Mesendoderm (in vitro differentiated cells): ENCODE results near the gene DUSP15.

Experiments
- DNase-seq: peaks from one replicate; pipeline ENCODE4 v3.0.0; 2013
- H2AK5ac ChIP-seq: 2 replicates; pipeline ENCODE4 v1.6.1; 2013; ENCODE audit warnings: low read length, inconsistent platforms
- H2BK120ac ChIP-seq: 2 replicates; pipeline ENCODE4 v1.6.1; 2013; ENCODE audit warnings: low read depth, mild to moderate bottlenecking, low read length, moderate library complexity, mixed read lengths
- H2BK15ac ChIP-seq: replicated peaks from 2 replicates; pipeline ENCODE4 v1.6.1; 2013; ENCODE audit warnings: low read depth, mild to moderate bottlenecking, moderate library complexity
- H2BK5ac ChIP-seq: 2 replicates; pipeline ENCODE4 v1.6.1; 2013; ENCODE audit warnings: low read length, inconsistent platforms
- H3K18ac ChIP-seq: 2 replicates; pipeline ENCODE4 v1.6.1; 2013; ENCODE audit warnings: mild to moderate bottlenecking, low read length, mixed read lengths
- H3K23ac ChIP-seq: one replicate; pipeline ENCODE4 v1.6.1; 2013; ENCODE audit warnings: low read length
- H3K27ac ChIP-seq: 2 replicates; pipeline ENCODE4 v1.5.1; 2013; ENCODE audit warnings: low read depth, mild to moderate bottlenecking, inconsistent platforms, low read length, moderate library complexity
- H3K27me3 ChIP-seq: 2 replicates; pipeline ENCODE4 v1.6.1; 2013; ENCODE audit warnings: low read length, control low read depth, mild to moderate bottlenecking, inconsistent platforms; ENCODE audit not compliant: insufficient read depth, poor library complexity
- H3K36me3 ChIP-seq: 2 replicates; pipeline ENCODE4 v1.6.1; 2013; ENCODE audit warnings: low read length, inconsistent platforms; ENCODE audit not compliant: control insufficient read depth, insufficient read depth
- H3K4ac ChIP-seq: one replicate; pipeline ENCODE4 v1.6.1; 2013; ENCODE audit warnings: low read depth, mild to moderate bottlenecking, low read length, moderate library complexity
- H3K4me1 ChIP-seq: 2 replicates; pipeline ENCODE4 v1.6.1; 2013; ENCODE audit warnings: low read depth, low read length, inconsistent platforms; ENCODE audit not compliant: control insufficient read depth
- H3K4me2 ChIP-seq: 2 replicates; pipeline ENCODE4 v1.6.1; 2013; ENCODE audit warnings: low read length
- H3K4me3 ChIP-seq: 2 replicates; pipeline ENCODE4 v1.5.1; 2013; ENCODE audit warnings: mild to moderate bottlenecking, low read length
- H3K56ac ChIP-seq: one replicate; pipeline ENCODE4 v1.6.1; 2013; ENCODE audit warnings: low read length
- H3K79me1 ChIP-seq: 2 replicates; pipeline ENCODE4 v1.6.1; 2013; ENCODE audit warnings: low read length, inconsistent platforms
- H3K79me2 ChIP-seq: 2 replicates; pipeline ENCODE4 v1.6.1; 2013; ENCODE audit warnings: mild to moderate bottlenecking, low read length; ENCODE audit not compliant: control insufficient read depth, insufficient read depth
- H3K9ac ChIP-seq: 2 replicates; pipeline ENCODE4 v1.6.1; 2013; ENCODE audit warnings: low read length, inconsistent platforms
- H4K5ac ChIP-seq: one replicate; pipeline ENCODE4 v1.6.1; 2013; ENCODE audit warnings: low read length
- H4K8ac ChIP-seq: one replicate; pipeline ENCODE4 v1.6.1; 2013; ENCODE audit warnings: low read depth, mild to moderate bottlenecking, control low read depth, low read length, moderate library complexity
- WGBS: extraction: QIAGEN DNeasy Blood & Tissue Kit; methylation state at CpG from one replicate; pipeline ENCODE4 v1.1.7; 2013; ENCODE audit warnings: low lambda C conversion rate, missing lambda C conversion rate; ENCODE audit not compliant: insufficient coverage; ENCODE audit errors: extremely low coverage; 5-methylcytosine and 5-hydroxymethylcytosine counted together

Gene DUSP15

DNA sequence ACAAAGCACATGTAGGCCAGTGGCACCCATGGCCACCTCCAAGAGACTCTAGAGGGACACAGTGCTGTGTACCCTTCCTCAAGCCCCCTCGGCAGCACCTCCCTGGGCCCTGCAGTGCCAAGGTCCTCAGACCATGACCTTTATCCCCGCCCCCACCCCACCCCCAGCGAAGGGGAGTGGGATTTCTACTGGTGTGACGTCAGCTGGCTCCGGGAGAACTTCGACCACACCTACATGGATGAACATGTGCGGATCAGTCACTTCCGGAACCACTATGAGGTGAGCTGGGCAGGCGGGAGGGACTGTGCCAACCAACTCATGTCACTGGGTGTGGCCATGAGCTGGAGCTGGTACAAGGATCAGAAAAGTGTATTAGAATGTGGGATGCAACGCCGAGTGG is 38.1 kb upstream of the DUSP15 start:
- Histone ChIP-seq H3K4me3 (no peak overlapping the region), H3K79me2 (no peaks in the 10 kb centered on the region), H3K27ac (no peak overlapping the region), H3K27me3 (no peaks in the 10 kb centered on the region), H4K8ac (no peak overlapping the region), H3K4me1 (peaks cover 1% of the 10 kb centered on the region), H3K56ac (no peak overlapping the region), H3K23ac (no peak overlapping the region), H2AK5ac (no peak overlapping the region), H4K5ac (no peak overlapping the region), H3K9ac (no peak overlapping the region), H3K36me3 (no peaks in the 10 kb centered on the region), H3K79me1 (no peaks in the 10 kb centered on the region), H2BK5ac (no peak overlapping the region), H3K18ac (no peak overlapping the region), H2BK120ac (no peak overlapping the region), H2BK15ac (no peak overlapping the region), H3K4ac (no peak overlapping the region), H3K4me2 (no peak overlapping the region)
- no peak for DNase-seq
- no CpG with 5 or more reads among the region's 11 CpGs for WGBS

- H3K27ac ChIP-seq = no peak overlapping the region
- no peaks in the 10 kb centered on the region for H3K36me3 ChIP-seq
- H3K79me2 ChIP-seq = no peaks in the 10 kb centered on the region
- no peak overlapping the region for H3K23ac ChIP-seq
- H3K56ac ChIP-seq = no peak overlapping the region
- H4K8ac ChIP-seq = no peak overlapping the region
- no peak overlapping the region for H3K18ac ChIP-seq
- H3K9ac ChIP-seq = no peak overlapping the region
- no CpG with 5 or more reads among the region's 5 CpGs for WGBS
- no peak overlapping the region for H3K4me3 ChIP-seq
- peaks cover 1% of the 10 kb centered on the region for H3K4me1 ChIP-seq
- H2BK5ac ChIP-seq = no peak overlapping the region
- no peak overlapping the region for H3K4ac ChIP-seq
- H3K27me3 ChIP-seq = no peaks in the 10 kb centered on the region
- H3K79me1 ChIP-seq = no peaks in the 10 kb centered on the region
- no peak overlapping the region for H2AK5ac ChIP-seq
- DNase-seq = no peak
- H4K5ac ChIP-seq = no peak overlapping the region
- no peak overlapping the region for H3K4me2 ChIP-seq
- H2BK15ac ChIP-seq = no peak overlapping the region
- H2BK120ac ChIP-seq = no peak overlapping the region
Observed at GRCh38 chr20:31908016-31908415, 37.7 kb upstream of the DUSP15 start.

DNA sequence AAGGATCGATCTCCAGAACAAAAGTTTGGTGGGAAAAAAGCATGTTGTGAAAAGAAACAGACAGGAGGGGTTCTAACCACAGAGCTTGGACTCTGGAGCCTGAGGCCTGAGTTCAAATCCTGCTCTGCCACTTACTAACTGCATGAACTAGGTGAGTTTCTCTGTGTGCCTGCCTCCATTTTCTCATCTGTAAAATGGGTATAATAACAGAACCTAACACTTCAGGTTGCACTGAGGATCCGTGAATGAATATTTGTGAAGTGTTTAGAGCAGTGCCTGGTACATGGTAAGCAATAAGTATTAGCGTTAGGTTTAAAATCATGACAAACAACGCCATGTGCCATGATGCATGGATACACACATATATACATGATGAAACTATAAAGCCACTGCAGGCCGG is 36.7 kb upstream of the DUSP15 start:
- no peak overlapping the region for H2BK120ac ChIP-seq
- H3K4me2 ChIP-seq = no peak overlapping the region
- no peak overlapping the region for H2AK5ac ChIP-seq
- no peaks in the 10 kb centered on the region for H3K79me2 ChIP-seq
- no peak overlapping the region for H4K5ac ChIP-seq
- H3K18ac ChIP-seq = no peak overlapping the region
- H3K79me1 ChIP-seq = no peaks in the 10 kb centered on the region
- H2BK15ac ChIP-seq = no peak overlapping the region
- no peak overlapping the region for H3K9ac ChIP-seq
- H3K56ac ChIP-seq = no peak overlapping the region
- H2BK5ac ChIP-seq = no peak overlapping the region
- no peak overlapping the region for H3K27ac ChIP-seq
- H4K8ac ChIP-seq = no peak overlapping the region
- no peaks in the 10 kb centered on the region for H3K27me3 ChIP-seq
- no CpG with 5 or more reads among the region's 5 CpGs for WGBS
- no peak for DNase-seq
- H3K23ac ChIP-seq = no peak overlapping the region
- H3K36me3 ChIP-seq = no peaks in the 10 kb centered on the region
- no peak overlapping the region for H3K4me3 ChIP-seq
- no peak overlapping the region for H3K4ac ChIP-seq
- H3K4me1 ChIP-seq = peaks cover 1% of the 10 kb centered on the region

DNA sequence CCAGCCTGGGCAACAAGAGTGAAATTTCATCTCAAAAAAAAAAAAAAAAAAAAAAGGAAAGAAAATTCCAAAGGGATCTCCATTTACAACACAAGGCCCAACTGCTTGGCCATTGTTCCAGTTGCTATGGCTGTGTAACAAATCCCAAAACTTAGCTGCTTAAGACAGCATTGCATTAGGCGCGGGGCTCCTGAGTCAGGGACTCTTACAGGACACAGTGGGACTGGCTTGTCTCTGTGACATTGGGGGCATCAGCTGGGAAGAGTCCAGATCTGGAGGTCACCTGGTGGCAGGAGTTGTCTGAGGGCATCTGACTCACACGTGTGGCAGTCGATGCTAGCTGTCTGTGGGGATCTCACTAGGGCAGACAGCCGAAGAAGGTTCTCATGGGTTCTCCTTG is 35.7 kb upstream of the DUSP15 start:
- no peak overlapping the region for H2BK5ac ChIP-seq
- no peak overlapping the region for H3K56ac ChIP-seq
- H3K79me1 ChIP-seq = no peaks in the 10 kb centered on the region
- H3K27me3 ChIP-seq = no peaks in the 10 kb centered on the region
- H3K27ac ChIP-seq = no peak overlapping the region
- H3K4me3 ChIP-seq = no peak overlapping the region
- H2BK120ac ChIP-seq = no peak overlapping the region
- WGBS = no CpG with 5 or more reads among the region's 5 CpGs
- no peak overlapping the region for H4K5ac ChIP-seq
- no peak overlapping the region for H3K23ac ChIP-seq
- no peaks in the 10 kb centered on the region for H3K36me3 ChIP-seq
- H4K8ac ChIP-seq = no peak overlapping the region
- no peak overlapping the region for H2AK5ac ChIP-seq
- no peak overlapping the region for H3K18ac ChIP-seq
- no peak for DNase-seq
- H3K79me2 ChIP-seq = no peaks in the 10 kb centered on the region
- H3K4me2 ChIP-seq = no peak overlapping the region
- no peaks in the 10 kb centered on the region for H3K4me1 ChIP-seq
- no peak overlapping the region for H3K4ac ChIP-seq
- H3K9ac ChIP-seq = no peak overlapping the region
- H2BK15ac ChIP-seq = no peak overlapping the region

GRCh38 chr20:31903627-31904386 is 33.5 kb upstream of the DUSP15 start:
- WGBS = no CpG with 5 or more reads among the region's 1 CpG
- Histone ChIP-seq H3K4ac (no peak overlapping the region), H3K56ac (no peak overlapping the region), H2BK5ac (no peak overlapping the region), H2BK120ac (no peak overlapping the region), H3K4me3 (no peak overlapping the region), H3K4me1 (no peaks in the 10 kb centered on the region), H3K27ac (no peak overlapping the region), H4K8ac (no peak overlapping the region), H3K27me3 (no peaks in the 10 kb centered on the region), H3K9ac (no peak overlapping the region), H3K79me2 (no peaks in the 10 kb centered on the region), H2AK5ac (no peak overlapping the region), H3K36me3 (no peaks in the 10 kb centered on the region), H3K79me1 (no peaks in the 10 kb centered on the region), H4K5ac (no peak overlapping the region), H3K4me2 (no peak overlapping the region), H3K23ac (no peak overlapping the region), H3K18ac (no peak overlapping the region), H2BK15ac (no peak overlapping the region)
- no peak for DNase-seq

DNA sequence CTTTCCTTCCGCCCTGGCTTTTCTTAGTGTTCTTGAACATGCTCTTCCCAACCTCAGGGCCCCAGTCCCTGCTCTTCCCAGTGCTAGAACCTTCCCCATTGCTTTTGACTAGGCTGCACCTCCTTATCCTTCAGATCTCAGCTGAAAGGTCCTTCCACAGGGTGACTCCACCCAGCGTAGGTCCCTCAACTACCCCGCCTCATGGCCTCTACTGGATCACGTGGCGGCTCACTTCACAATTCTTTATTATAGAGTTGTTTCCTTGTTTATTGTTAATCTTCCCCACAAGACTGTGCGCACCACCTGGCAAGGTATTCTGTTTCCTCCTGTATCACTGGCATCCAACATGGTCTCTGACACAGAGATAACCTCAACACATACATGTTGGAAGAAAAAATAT is 31.3 kb upstream of the DUSP15 start:
- peaks cover 3% of the 10 kb centered on the region for H3K4me1 ChIP-seq
- H3K79me1 ChIP-seq = no peaks in the 10 kb centered on the region
- no peak overlapping the region for H3K23ac ChIP-seq
- H3K27me3 ChIP-seq = no peaks in the 10 kb centered on the region
- H2BK5ac ChIP-seq = no peak overlapping the region
- no peak overlapping the region for H3K18ac ChIP-seq
- no peak overlapping the region for H3K9ac ChIP-seq
- no peak overlapping the region for H4K8ac ChIP-seq
- no peak overlapping the region for H3K56ac ChIP-seq
- H2BK15ac ChIP-seq = no peak overlapping the region
- H3K27ac ChIP-seq = no peak overlapping the region
- H3K36me3 ChIP-seq = no peaks in the 10 kb centered on the region
- no peak overlapping the region for H2BK120ac ChIP-seq
- H2AK5ac ChIP-seq = no peak overlapping the region
- no peak overlapping the region for H4K5ac ChIP-seq
- no CpG with 5 or more reads among the region's 6 CpGs for WGBS
- DNase-seq = no peak
- no peak overlapping the region for H3K4ac ChIP-seq
- no peak overlapping the region for H3K4me3 ChIP-seq
- no peak overlapping the region for H3K4me2 ChIP-seq
- H3K79me2 ChIP-seq = no peaks in the 10 kb centered on the region
